HEK293 (cell line): ENCODE measurements around the gene POLD4.
A peak's percentile ranks its signal among the peaks of the same experiment; 100 is the strongest.

Source experiments
- CTCF ChIP-seq: fragments of 450-650 bp; formaldehyde crosslinking; IDR thresholded peaks from 2 replicates; pipeline ENCODE4 v1.5.1; 2016; ENCODE audit warnings: missing biosample characterization, missing genetic modification characterization
- IKZF3 ChIP-seq: fragments of 450-650 bp; IDR thresholded peaks from 2 replicates; pipeline ENCODE4 v1.5.0; 2018; ENCODE audit warnings: missing biosample characterization, mild to moderate bottlenecking, missing genetic modification characterization, moderate library complexity
- INSM2 ChIP-seq: fragments of 450-650 bp; formaldehyde crosslinking; IDR thresholded peaks from 2 replicates; pipeline ENCODE4 v1.5.1; 2016; ENCODE audit warnings: missing biosample characterization, missing genetic modification characterization
- KLF10 ChIP-seq: fragments of 450-650 bp; IDR thresholded peaks from 2 replicates; pipeline ENCODE4 v1.5.1; 2018; ENCODE audit warnings: missing biosample characterization, mild to moderate bottlenecking, missing genetic modification characterization
- KLF8 ChIP-seq: fragments of 450-650 bp; formaldehyde crosslinking; IDR thresholded peaks from 2 replicates; pipeline ENCODE4 v1.5.1; 2016; ENCODE audit warnings: missing biosample characterization, missing genetic modification characterization
- SP2 ChIP-seq: fragments of 450-650 bp; formaldehyde crosslinking; IDR thresholded peaks from 2 replicates; pipeline ENCODE4 v1.5.1; 2016; ENCODE audit warnings: missing biosample characterization, missing genetic modification characterization
- SP3 ChIP-seq: fragments of 450-650 bp; formaldehyde crosslinking; IDR thresholded peaks from 2 replicates; pipeline ENCODE4 v1.5.1; 2016; ENCODE audit warnings: missing biosample characterization, missing genetic modification characterization
- YY1 ChIP-seq: fragments of 450-650 bp; formaldehyde crosslinking; IDR thresholded peaks from 2 replicates; pipeline ENCODE4 v1.5.1; 2018; ENCODE audit warnings: missing biosample characterization, missing genetic modification characterization
- ZBTB1 ChIP-seq: fragments of 450-650 bp; formaldehyde crosslinking; IDR thresholded peaks from 2 replicates; pipeline ENCODE4 v1.5.1; 2016; ENCODE audit warnings: missing biosample characterization, missing genetic modification characterization
- ZBTB17 ChIP-seq: fragments of 450-650 bp; formaldehyde crosslinking; IDR thresholded peaks from 2 replicates; pipeline ENCODE4 v1.5.1; 2016; ENCODE audit warnings: missing biosample characterization, missing genetic modification characterization
- ZBTB26 ChIP-seq: fragments of 450-650 bp; formaldehyde crosslinking; optimal IDR thresholded peaks from 2 replicates; pipeline ENCODE3; 2016; ENCODE audit warnings: missing biosample characterization, mild to moderate bottlenecking, missing genetic modification characterization
- ZBTB44 ChIP-seq: fragments of 450-650 bp; IDR thresholded peaks from 2 replicates; pipeline ENCODE4 v1.5.1; 2018; ENCODE audit warnings: missing biosample characterization, mild to moderate bottlenecking, missing genetic modification characterization
- ZNF2 ChIP-seq: fragments of 450-650 bp; formaldehyde crosslinking; IDR thresholded peaks from 2 replicates; pipeline ENCODE4 v1.5.1; 2016; ENCODE audit warnings: missing biosample characterization, missing genetic modification characterization
- ZNF202 ChIP-seq: fragments of 450-650 bp; formaldehyde crosslinking; IDR thresholded peaks from 2 replicates; pipeline ENCODE4 v1.5.1; 2016; ENCODE audit warnings: missing biosample characterization, missing genetic modification characterization, borderline replicate concordance
- ZNF398 ChIP-seq: fragments of 450-650 bp; formaldehyde crosslinking; IDR thresholded peaks from 2 replicates; pipeline ENCODE4 v1.5.1; 2017; ENCODE audit warnings: missing biosample characterization, missing genetic modification characterization
- ZNF423 ChIP-seq: fragments of 450-650 bp; formaldehyde crosslinking; IDR thresholded peaks from 2 replicates; pipeline ENCODE4 v1.5.1; 2016; ENCODE audit warnings: missing biosample characterization, missing genetic modification characterization
- ZNF510 ChIP-seq: fragments of 450-650 bp; formaldehyde crosslinking; IDR thresholded peaks from 2 replicates; pipeline ENCODE4 v1.5.1; 2018; ENCODE audit warnings: mild to moderate bottlenecking, missing genetic modification characterization, missing biosample characterization; ENCODE audit not compliant: insufficient replicate concordance
- ZNF561 ChIP-seq: fragments of 450-650 bp; IDR thresholded peaks from 2 replicates; pipeline ENCODE4 v1.5.1; 2018; ENCODE audit warnings: missing biosample characterization, missing genetic modification characterization, borderline replicate concordance
- ZNF571 ChIP-seq: fragments of 450-650 bp; formaldehyde crosslinking; IDR thresholded peaks from 2 replicates; pipeline ENCODE4 v1.5.0; 2017; ENCODE audit warnings: missing biosample characterization, missing genetic modification characterization
- ZNF629 ChIP-seq: fragments of 450-650 bp; formaldehyde crosslinking; IDR thresholded peaks from 2 replicates; pipeline ENCODE4 v1.5.1; 2017; ENCODE audit warnings: missing biosample characterization, missing genetic modification characterization
- ZNF654 ChIP-seq: fragments of 450-650 bp; formaldehyde crosslinking; IDR thresholded peaks from 2 replicates; pipeline ENCODE4 v1.5.1; 2016; ENCODE audit warnings: low read depth, missing biosample characterization, missing genetic modification characterization
- ZNF660 ChIP-seq: fragments of 450-650 bp; IDR thresholded peaks from 2 replicates; pipeline ENCODE4 v1.5.1; 2018; ENCODE audit warnings: missing biosample characterization, mild to moderate bottlenecking, missing genetic modification characterization
- ZNF76 ChIP-seq: fragments of 450-650 bp; formaldehyde crosslinking; IDR thresholded peaks from 2 replicates; pipeline ENCODE4; 2016; ENCODE audit warnings: low read depth, missing biosample characterization, missing genetic modification characterization, borderline replicate concordance
- ZNF777 ChIP-seq: fragments of 450-650 bp; formaldehyde crosslinking; IDR thresholded peaks from 2 replicates; pipeline ENCODE4 v1.5.1; 2017; ENCODE audit warnings: missing biosample characterization, missing genetic modification characterization, borderline replicate concordance
- ZSCAN4 ChIP-seq: fragments of 450-650 bp; formaldehyde crosslinking; IDR thresholded peaks from 2 replicates; pipeline ENCODE4 v1.5.1; 2017; ENCODE audit warnings: missing biosample characterization, missing genetic modification characterization
- TF ChIP-seq, protein P1 (sequence below): fragments of 450-650 bp; formaldehyde crosslinking; IDR thresholded peaks from 2 replicates; pipeline ENCODE4 v1.5.1; 2016; ENCODE audit warnings: missing biosample characterization, missing genetic modification characterization
- TF ChIP-seq, protein P2 (sequence below): fragments of 450-650 bp; formaldehyde crosslinking; IDR thresholded peaks from 2 replicates; pipeline ENCODE4 v1.5.1; 2016; ENCODE audit warnings: missing biosample characterization, missing genetic modification characterization

POLD4 gene

GRCh38 chr11:67317205-67317887 is 36.0 kb downstream of the POLD4 start (continued):
- TF ChIP-seq KLF10 (tag by site-specific recombination) (no peak), ZSCAN4 (no peak), YY1 (peak; percentile 17; the same call in 1 of the 2 replicates), ZBTB44 (tag by site-specific recombination) (no peak), IKZF3 (tag by site-specific recombination) (0 out of 2 replicates have a peak, but pooled peaks have one; percentile 33), ZNF510 (tag by site-specific recombination) (no peak), ZNF654 (tag by site-specific recombination) (peak; percentile 97), ZNF660 (tag by site-specific recombination) (peak; percentile 39), ZNF571 (tag by site-specific recombination) (no peak), KLF8 (tag by site-specific recombination) (peak; percentile 89), SP3 (tag by site-specific recombination) (peak; percentile 80), ZNF202 (tag by site-specific recombination) (no peak), ZNF629 (tag by site-specific recombination) (peak; percentile 69), ZBTB1 (tag by site-specific recombination) (no peak), ZNF561 (tag by site-specific recombination) (peak; percentile 32; the same call in 1 of the 2 replicates), INSM2 (no peak), ZNF777 (tag by site-specific recombination) (peak; percentile 60; the same call in 1 of the 2 replicates), ZNF2 (tag by site-specific recombination) (peak; percentile 85), SP2 (tag by site-specific recombination) (peak; percentile 87), CTCF (tag by site-specific recombination) (peak; percentile 98), ZNF76 (tag by site-specific recombination) (peak; percentile 86), ZBTB26 (peak; percentile 78), ZNF423 (tag by site-specific recombination) (no peak), ZNF398 (tag by site-specific recombination) (peak; percentile 27; the same call in 1 of the 2 replicates), ZBTB17 (tag by site-specific recombination) (peak; percentile 84)
- TF ChIP-seq, protein P1, sequence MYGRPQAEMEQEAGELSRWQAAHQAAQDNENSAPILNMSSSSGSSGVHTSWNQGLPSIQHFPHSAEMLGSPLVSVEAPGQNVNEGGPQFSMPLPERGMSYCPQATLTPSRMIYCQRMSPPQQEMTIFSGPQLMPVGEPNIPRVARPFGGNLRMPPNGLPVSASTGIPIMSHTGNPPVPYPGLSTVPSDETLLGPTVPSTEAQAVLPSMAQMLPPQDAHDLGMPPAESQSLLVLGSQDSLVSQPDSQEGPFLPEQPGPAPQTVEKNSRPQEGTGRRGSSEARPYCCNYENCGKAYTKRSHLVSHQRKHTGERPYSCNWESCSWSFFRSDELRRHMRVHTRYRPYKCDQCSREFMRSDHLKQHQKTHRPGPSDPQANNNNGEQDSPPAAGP, result peak; percentile 30; the same call in 1 of the 2 replicates
- TF ChIP-seq, protein P2, sequence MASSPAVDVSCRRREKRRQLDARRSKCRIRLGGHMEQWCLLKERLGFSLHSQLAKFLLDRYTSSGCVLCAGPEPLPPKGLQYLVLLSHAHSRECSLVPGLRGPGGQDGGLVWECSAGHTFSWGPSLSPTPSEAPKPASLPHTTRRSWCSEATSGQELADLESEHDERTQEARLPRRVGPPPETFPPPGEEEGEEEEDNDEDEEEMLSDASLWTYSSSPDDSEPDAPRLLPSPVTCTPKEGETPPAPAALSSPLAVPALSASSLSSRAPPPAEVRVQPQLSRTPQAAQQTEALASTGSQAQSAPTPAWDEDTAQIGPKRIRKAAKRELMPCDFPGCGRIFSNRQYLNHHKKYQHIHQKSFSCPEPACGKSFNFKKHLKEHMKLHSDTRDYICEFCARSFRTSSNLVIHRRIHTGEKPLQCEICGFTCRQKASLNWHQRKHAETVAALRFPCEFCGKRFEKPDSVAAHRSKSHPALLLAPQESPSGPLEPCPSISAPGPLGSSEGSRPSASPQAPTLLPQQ (tag by site-specific recombination), result 0 out of 2 replicates have a peak, but pooled peaks have one; percentile 59
